Stimulated activated CD4-positive, alpha-beta T cell treated with anti-CD3 and anti-CD28 coated beads, Interleukin-12 subunit alpha, Interleukin-12 subunit beta, amount 100 ng/mL, for 4 hours (primary cell): ENCODE data around the gene NETO2.
"Not testable (repeated sequence)": the region's sequence is repeated elsewhere in the genome, so short reads cannot be mapped to it uniquely, and the experiment has no call there.

Experiments
- DNase-seq: peaks from one replicate; pipeline ENCODE4 v3.0.0-alpha.2; 2020

Gene NETO2

GRCh38 chr16:47134550-47134949 is 9.2 kb downstream of the NETO2 start:
- no peak for DNase-seq

- no peak for DNase-seq
Measured at GRCh38 chr16:47132308-47132707, 11.4 kb downstream of the NETO2 start.

GRCh38 chr16:47129755-47130435 is 13.8 kb downstream of the NETO2 start:
- DNase-seq: no peak

- no peak for DNase-seq
Measured at GRCh38 chr16:47127541-47127940, 16.2 kb downstream of the NETO2 start.

- DNase-seq: no peak
Measured at GRCh38 chr16:47125757-47126156, 18.0 kb downstream of the NETO2 start.

- DNase-seq: no peak
Measured at GRCh38 chr16:47113130-47113529, 30.6 kb downstream of the NETO2 start.

DNA sequence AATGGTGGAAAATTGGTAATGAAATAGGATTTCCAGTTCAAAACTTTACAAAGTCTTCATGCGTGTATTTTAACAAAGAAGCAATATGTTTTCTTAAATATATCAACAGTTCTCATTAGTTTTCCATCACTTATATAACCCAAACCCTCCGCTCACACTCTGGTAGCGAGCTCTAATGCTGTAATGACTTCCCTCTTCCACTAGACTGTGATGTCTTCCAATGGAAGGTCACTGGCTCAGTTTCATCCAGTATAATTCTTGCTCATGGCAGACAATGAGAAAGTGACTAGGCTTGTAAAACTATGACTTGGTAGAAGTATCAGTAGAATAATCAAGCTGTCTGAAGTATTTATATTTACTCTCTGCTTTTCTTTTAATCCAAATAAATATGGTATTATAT is 32.8 kb downstream of the NETO2 start:
- no peak for DNase-seq

GRCh38 chr16:47109361-47109760 is 34.4 kb downstream of the NETO2 start:
- no peak for DNase-seq

DNA sequence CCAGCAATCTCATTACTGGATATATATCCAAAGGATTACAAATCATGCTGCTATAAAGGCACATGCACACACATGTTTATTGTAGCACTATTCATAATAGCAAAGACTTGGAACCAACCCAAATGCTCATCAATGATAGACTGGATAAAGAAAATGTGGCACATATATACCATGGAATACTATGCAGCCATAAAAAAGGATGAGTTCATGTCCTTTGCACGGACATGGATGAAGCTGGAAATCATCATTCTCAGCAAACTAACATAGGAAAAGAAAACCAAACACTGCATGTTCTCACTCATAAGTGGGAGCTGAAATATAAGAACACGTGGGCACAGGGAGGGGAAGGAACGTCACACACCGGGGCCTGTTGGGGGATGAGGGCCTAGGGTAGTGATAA is 40.8 kb downstream of the NETO2 start:
- not testable (repeated sequence) for DNase-seq

GRCh38 chr16:47097154-47097553 is 46.6 kb downstream of the NETO2 start:
- not testable (repeated sequence) for DNase-seq

GRCh38 chr16:47096297-47096696 is 47.4 kb downstream of the NETO2 start:
- DNase-seq: no peak

- no peak for DNase-seq
Measured at GRCh38 chr16:47084198-47084597, 59.5 kb downstream of the NETO2 start.

- DNase-seq: no peak
Measured at GRCh38 chr16:47082099-47082865, 61.5 kb downstream of the NETO2 start.

- no peak for DNase-seq
Measured at GRCh38 chr16:47081115-47081514, 62.6 kb downstream of the NETO2 start.

DNA sequence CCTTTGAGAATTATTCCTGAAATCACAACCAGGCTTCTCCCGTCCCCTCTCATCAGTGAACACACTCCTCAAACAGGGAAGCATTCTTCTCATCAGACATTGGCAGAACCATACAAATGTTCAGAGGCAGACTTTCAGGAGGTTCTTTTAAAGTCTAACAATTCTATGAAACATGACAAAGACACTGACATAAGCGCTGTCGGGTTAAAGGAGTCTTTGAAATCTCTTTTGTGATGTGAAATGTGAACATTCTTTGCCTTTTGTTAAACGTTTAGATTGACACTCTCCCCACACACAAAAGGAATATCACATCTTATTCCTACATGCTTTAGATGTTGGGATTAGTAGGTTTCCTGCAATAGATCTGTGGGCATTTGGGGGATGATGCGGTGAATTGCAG is 63.9 kb downstream of the NETO2 start:
- DNase-seq: no peak

DNA sequence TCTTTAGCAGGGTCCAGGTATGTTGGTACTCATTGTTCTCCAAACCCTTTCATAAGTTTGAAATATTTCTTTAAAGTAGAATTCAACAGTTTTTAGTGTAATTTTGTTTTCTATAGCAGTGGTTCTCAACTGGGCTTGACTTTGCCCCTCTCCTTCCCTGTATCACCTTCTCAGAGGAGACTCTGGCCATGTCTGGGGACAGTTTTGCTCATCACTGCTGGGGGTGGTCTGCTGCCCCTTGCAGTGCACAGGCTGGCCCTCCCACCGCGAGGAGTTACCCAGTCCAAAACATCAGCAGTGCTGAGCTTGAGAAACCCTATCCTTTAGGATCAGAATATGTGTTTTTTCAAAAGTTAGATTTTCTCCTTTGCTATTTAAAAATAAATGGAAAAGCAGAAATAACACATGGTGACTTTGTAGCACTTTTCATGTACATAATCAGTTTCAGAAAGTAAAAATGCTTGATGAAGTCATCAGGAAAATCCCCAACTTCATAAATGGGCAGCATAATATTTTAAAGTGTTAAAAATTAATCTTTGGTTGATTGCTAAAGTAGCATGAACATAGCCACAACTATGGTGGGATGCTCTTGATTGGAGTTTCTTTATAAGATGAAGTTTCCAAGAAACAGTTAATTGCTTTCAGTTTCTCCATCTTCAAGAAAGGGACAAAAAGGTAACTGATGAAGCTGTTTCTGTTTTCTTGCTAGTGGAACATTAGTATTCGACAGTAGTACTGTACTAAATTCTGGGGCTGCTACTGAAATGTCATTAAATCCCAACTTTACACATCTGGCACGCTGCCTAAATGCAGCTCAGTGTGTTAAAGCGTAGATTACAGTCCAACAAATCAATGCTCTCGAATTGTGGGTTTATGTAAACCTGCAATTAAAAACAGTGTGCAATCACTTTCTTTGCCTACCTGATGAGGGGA is 70.3 kb downstream of the NETO2 start:
- DNase-seq: no peak

- no peak for DNase-seq
Measured at GRCh38 chr16:47072158-47072557, 71.6 kb downstream of the NETO2 start.

DNA sequence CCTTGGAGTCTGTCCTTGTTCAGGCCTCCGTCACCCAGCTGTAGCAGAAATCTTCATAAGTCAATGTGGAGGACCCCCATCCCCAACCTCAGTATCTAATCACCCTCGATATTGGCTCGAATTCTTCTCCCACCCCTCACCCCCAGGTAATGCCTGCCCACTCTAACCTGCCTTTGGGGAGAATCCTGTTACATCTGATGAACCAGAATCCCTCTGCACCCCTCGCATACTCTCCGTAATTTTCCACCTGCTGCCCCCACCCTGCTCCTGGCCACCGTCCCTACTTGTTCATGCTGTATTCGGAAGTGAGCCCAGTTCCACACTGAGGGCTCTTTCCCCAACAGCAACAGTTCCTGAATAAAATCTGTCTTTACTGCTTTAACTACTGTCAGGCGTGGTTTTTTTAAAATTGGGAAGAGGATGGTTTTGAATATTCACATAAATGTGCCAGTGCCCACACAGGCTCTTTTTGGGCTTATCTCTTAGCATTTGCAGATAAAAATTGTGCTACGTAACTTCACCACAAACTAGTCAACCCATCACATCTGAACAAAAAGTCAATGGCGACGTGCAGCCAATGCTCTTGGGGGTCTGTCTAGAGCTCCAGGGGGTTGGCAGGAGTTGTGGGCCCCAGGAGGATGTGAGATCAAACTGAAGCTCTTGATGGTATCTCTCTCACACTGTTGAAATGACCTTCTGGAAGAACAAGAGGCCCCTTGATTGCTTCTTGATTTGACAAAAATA is 73.7 kb downstream of the NETO2 start:
- no peak for DNase-seq

- no peak for DNase-seq
Measured at GRCh38 chr16:47069313-47069712, 74.4 kb downstream of the NETO2 start.

- DNase-seq: no peak
Measured at GRCh38 chr16:47067203-47067602, 76.5 kb downstream of the NETO2 start.

GRCh38 chr16:47065766-47066688 is 77.7 kb downstream of the NETO2 start:
- no peak for DNase-seq

DNA sequence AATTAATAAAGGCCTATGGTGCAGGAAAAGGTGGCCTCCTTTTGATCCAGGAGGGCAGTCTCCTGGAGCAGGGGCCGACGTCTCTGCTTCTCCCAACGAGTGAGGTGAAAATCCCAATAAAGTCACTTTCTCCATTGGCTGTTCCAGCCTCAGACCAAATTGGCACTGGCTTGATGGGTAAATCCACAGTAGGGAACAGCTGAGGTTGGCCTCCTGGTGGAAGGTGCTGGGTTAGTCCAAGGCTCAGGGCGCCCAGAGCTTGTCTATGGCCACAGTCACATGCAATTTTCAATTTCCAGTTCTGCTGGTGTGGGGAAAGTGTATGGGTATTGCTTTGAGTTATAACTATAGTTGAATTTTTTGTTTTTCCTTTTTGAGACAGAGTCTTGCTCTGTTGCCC is 79.0 kb downstream of the NETO2 start:
- no peak for DNase-seq
